HUES6 (cell line): Measurements from ENCODE around the gene UQCRFS1.
"Not testable (repeated sequence)": the region's sequence is repeated elsewhere in the genome, so short reads cannot be mapped to it uniquely, and the experiment has no call there.

ENCODE experiments used
- H3K27ac ChIP-seq: 2 replicates; pipeline ENCODE4 v1.7.0; 2013; ENCODE audit warnings: low read depth, mild to moderate bottlenecking, low read length, inconsistent platforms
- H3K27me3 ChIP-seq: 2 replicates; pipeline ENCODE4 v1.6.1; 2013; ENCODE audit warnings: low read length; ENCODE audit not compliant: control insufficient read depth, insufficient read depth
- H3K36me3 ChIP-seq: 2 replicates; pipeline ENCODE4 v1.6.1; 2013; ENCODE audit warnings: low read length; ENCODE audit not compliant: control insufficient read depth, insufficient read depth
- H3K4me1 ChIP-seq: 2 replicates; pipeline ENCODE4 v1.6.1; 2013; ENCODE audit warnings: low read length; ENCODE audit not compliant: control insufficient read depth, insufficient read depth
- H3K4me3 ChIP-seq: 2 replicates; pipeline ENCODE4 v1.5.1; 2013; ENCODE audit warnings: low read depth, low read length
- H3K9ac ChIP-seq: one replicate; pipeline ENCODE4 v1.6.1; 2013; ENCODE audit warnings: mild to moderate bottlenecking, low read length
- H3K9me3 ChIP-seq: 2 replicates; pipeline ENCODE4 v1.6.1; 2013; ENCODE audit warnings: low read depth, low read length; ENCODE audit not compliant: control insufficient read depth, insufficient read depth

UQCRFS1 gene

GRCh38 chr19:29215322-29215845 is 2.4 kb upstream of the UQCRFS1 start:
- Histone ChIP-seq H3K36me3 (peaks cover 6% of the 10 kb centered on the region; the same call in 1 of the 2 replicates), H3K27ac (no peak overlapping the region), H3K9me3 (no peaks in the 10 kb centered on the region), H3K27me3 (peaks cover 11% of the 10 kb centered on the region), H3K4me3 (no peak overlapping the region), H3K9ac (no peak overlapping the region), H3K4me1 (peaks cover 10% of the 10 kb centered on the region)

GRCh38 chr19:29214411-29214810 is 1.5 kb upstream of the UQCRFS1 start:
- H3K4me1 ChIP-seq = peaks cover 10% of the 10 kb centered on the region
- H3K27me3 ChIP-seq = peaks cover 9% of the 10 kb centered on the region
- H3K27ac ChIP-seq = no peak overlapping the region
- peaks cover 6% of the 10 kb centered on the region; the same call in 1 of the 2 replicates for H3K36me3 ChIP-seq
- H3K9ac ChIP-seq = no peak overlapping the region
- H3K4me3 ChIP-seq = no peak overlapping the region
- no peaks in the 10 kb centered on the region for H3K9me3 ChIP-seq

GRCh38 chr19:29212356-29212647 is 649 bp downstream of the UQCRFS1 start:
- Histone ChIP-seq H3K36me3 (peaks cover 17% of the 10 kb centered on the region), H3K4me3 (peak overlapping the region; percentile 98), H3K27ac (peak overlapping the region; percentile 96)

GRCh38 chr19:29211562-29212355 is 1.2 kb downstream of the UQCRFS1 start:
- Histone ChIP-seq H3K27me3 (no peaks in the 10 kb centered on the region), H3K27ac (peak overlapping the region; percentile 96; the same call in 1 of the 2 replicates)

More at GRCh38 chr19:29212356-29212647, 649 bp downstream of the UQCRFS1 start:
- H3K9me3 ChIP-seq = no peaks in the 10 kb centered on the region
- no peaks in the 10 kb centered on the region for H3K27me3 ChIP-seq
- H3K4me1 ChIP-seq = peaks cover 10% of the 10 kb centered on the region
- H3K9ac ChIP-seq = peak overlapping the region; percentile 94

GRCh38 chr19:29211041-29211440 is 1.9 kb downstream of the UQCRFS1 start:
- peaks cover 30% of the 10 kb centered on the region for H3K36me3 ChIP-seq
- H3K4me3 ChIP-seq = peak overlapping the region; percentile 98
- not testable (repeated sequence) for H3K9ac ChIP-seq, H3K27ac ChIP-seq, H3K4me1 ChIP-seq, H3K9me3 ChIP-seq, H3K27me3 ChIP-seq

More at GRCh38 chr19:29211562-29212355, 1.2 kb downstream of the UQCRFS1 start:
- Histone ChIP-seq H3K36me3 (peaks cover 22% of the 10 kb centered on the region), H3K9ac (peak overlapping the region; percentile 94), H3K4me3 (peak overlapping the region; percentile 98), H3K4me1 (peaks cover 10% of the 10 kb centered on the region), H3K9me3 (no peaks in the 10 kb centered on the region)

GRCh38 chr19:29210502-29210901 is 2.4 kb downstream of the UQCRFS1 start:
- H3K36me3 ChIP-seq = peaks cover 33% of the 10 kb centered on the region
- H3K27me3 ChIP-seq, H3K4me3 ChIP-seq, H3K9ac ChIP-seq, H3K27ac ChIP-seq, H3K4me1 ChIP-seq, H3K9me3 ChIP-seq: not testable (repeated sequence)

- not testable (repeated sequence) for H3K9me3 ChIP-seq, H3K4me1 ChIP-seq, H3K9ac ChIP-seq, H3K27me3 ChIP-seq, H3K4me3 ChIP-seq, H3K27ac ChIP-seq
- peaks cover 33% of the 10 kb centered on the region for H3K36me3 ChIP-seq
These were observed 5.4 kb downstream of the UQCRFS1 start for GRCh38 chr19:29207403-29208187.

- Histone ChIP-seq H3K27me3 (no peaks in the 10 kb centered on the region), H3K4me1 (0 out of 2 replicates have a peak, but pooled peaks cover 1% of the 10 kb centered on the region), H3K9me3 (no peaks in the 10 kb centered on the region), H3K4me3 (no peak overlapping the region), H3K9ac (no peak overlapping the region), H3K36me3 (peaks cover 30% of the 10 kb centered on the region), H3K27ac (no peak overlapping the region)
These were observed 6.5 kb downstream of the UQCRFS1 start for GRCh38 chr19:29206453-29206852.

- H3K36me3 ChIP-seq = peaks cover 15% of the 10 kb centered on the region
- H3K27ac ChIP-seq = no peak overlapping the region
- no peak overlapping the region for H3K4me3 ChIP-seq
- no peaks in the 10 kb centered on the region for H3K4me1 ChIP-seq
- H3K27me3 ChIP-seq = no peaks in the 10 kb centered on the region
- H3K9ac ChIP-seq = no peak overlapping the region
- peaks cover 5% of the 10 kb centered on the region for H3K9me3 ChIP-seq
These were observed 10.7 kb downstream of the UQCRFS1 start for GRCh38 chr19:29202281-29202680.

- Histone ChIP-seq H3K36me3 (peaks cover 11% of the 10 kb centered on the region), H3K9ac (no peak overlapping the region), H3K9me3 (peaks cover 7% of the 10 kb centered on the region), H3K4me1 (no peaks in the 10 kb centered on the region), H3K27ac (no peak overlapping the region), H3K27me3 (no peaks in the 10 kb centered on the region), H3K4me3 (no peak overlapping the region)
These were observed 11.1 kb downstream of the UQCRFS1 start for GRCh38 chr19:29201855-29202254.

- Histone ChIP-seq H3K9ac (no peak overlapping the region), H3K27ac (no peak overlapping the region), H3K4me3 (no peak overlapping the region), H3K4me1 (peaks cover 4% of the 10 kb centered on the region), H3K27me3 (no peaks in the 10 kb centered on the region), H3K36me3 (no peaks in the 10 kb centered on the region), H3K9me3 (peaks cover 7% of the 10 kb centered on the region)
These were observed 18.3 kb downstream of the UQCRFS1 start for GRCh38 chr19:29194658-29195057.
